ENCODE results near the gene SND1. TPM values are rescaled to one million over a fixed set of nuclear protein-coding genes. Genes with fewer than 3 reads are reported as not detected.

The SND1 gene
- total and polyA plus RNA-seq, 4 donors = 59.4 to 214 (median 84.1) TPM

DNA sequence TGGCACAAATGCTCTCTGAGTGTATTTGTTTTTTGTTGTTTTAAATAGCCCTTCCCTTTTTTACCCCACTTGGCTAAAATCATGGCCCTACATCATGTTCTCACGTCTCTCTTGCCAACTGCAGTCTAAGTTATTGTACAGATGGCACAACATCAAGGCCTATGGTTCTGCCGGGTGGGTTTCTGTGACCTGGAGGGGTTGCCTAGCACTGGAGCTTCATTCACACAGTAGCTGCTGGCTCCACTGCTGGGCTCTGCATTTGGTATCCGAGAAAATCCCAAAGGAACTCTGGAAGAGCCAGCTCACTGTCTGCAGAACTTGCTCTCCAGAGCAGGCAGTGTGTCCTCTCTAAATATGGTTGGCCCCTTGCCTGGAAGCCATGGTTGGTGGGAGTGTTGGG, 258.7 kb downstream of the SND1 start:
- no peak overlapping the region for H3K9ac ChIP-seq (ENCODE audit: low read depth in 1 of 2, low read length in 2 of 2)
- no peaks in the 10 kb centered on the region for H3K9me3 ChIP-seq (ENCODE audit: control insufficient read depth in 4 of 4, low read length in 3 of 4)
- peaks cover 0 to 6% (median 2%) of the 10 kb centered on the region in 4 donors for H3K4me1 ChIP-seq (ENCODE audit: control insufficient read depth in 4 of 4, insufficient read depth in 4 of 4, low read length in 3 of 4)
- WGBS = 93% methylated on average over 3 of the region's 3 CpGs
- no peak for DNase-seq (ENCODE audit: low spot score)
- no peaks in the 10 kb centered on the region for H3K27me3 ChIP-seq (ENCODE audit: control insufficient read depth in 4 of 4, insufficient read depth in 4 of 4, low read length in 3 of 4)
- H3K4me3 ChIP-seq (ENCODE audit: low read depth in 1 of 3, low read length in 3 of 3) = no peak overlapping the region
- H3K27ac ChIP-seq (ENCODE audit: low read depth in 1 of 2, low read length in 2 of 2) = no peak overlapping the region
- H3K36me3 ChIP-seq (ENCODE audit: control insufficient read depth in 4 of 4, insufficient read depth in 3 of 4, low read depth in 1 of 4, low read length in 3 of 4) = peaks cover 0 to under 1% (median 0%) of the 10 kb centered on the region in 4 donors
- TF ChIP-seq, protein P1, sequence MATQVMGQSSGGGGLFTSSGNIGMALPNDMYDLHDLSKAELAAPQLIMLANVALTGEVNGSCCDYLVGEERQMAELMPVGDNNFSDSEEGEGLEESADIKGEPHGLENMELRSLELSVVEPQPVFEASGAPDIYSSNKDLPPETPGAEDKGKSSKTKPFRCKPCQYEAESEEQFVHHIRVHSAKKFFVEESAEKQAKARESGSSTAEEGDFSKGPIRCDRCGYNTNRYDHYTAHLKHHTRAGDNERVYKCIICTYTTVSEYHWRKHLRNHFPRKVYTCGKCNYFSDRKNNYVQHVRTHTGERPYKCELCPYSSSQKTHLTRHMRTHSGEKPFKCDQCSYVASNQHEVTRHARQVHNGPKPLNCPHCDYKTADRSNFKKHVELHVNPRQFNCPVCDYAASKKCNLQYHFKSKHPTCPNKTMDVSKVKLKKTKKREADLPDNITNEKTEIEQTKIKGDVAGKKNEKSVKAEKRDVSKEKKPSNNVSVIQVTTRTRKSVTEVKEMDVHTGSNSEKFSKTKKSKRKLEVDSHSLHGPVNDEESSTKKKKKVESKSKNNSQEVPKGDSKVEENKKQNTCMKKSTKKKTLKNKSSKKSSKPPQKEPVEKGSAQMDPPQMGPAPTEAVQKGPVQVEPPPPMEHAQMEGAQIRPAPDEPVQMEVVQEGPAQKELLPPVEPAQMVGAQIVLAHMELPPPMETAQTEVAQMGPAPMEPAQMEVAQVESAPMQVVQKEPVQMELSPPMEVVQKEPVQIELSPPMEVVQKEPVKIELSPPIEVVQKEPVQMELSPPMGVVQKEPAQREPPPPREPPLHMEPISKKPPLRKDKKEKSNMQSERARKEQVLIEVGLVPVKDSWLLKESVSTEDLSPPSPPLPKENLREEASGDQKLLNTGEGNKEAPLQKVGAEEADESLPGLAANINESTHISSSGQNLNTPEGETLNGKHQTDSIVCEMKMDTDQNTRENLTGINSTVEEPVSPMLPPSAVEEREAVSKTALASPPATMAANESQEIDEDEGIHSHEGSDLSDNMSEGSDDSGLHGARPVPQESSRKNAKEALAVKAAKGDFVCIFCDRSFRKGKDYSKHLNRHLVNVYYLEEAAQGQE (IDR thresholded peaks at IDR 0.05) = no peak
- no peak for TF ChIP-seq HNF4A (conservative IDR thresholded peaks at IDR 0.05)
- TF ChIP-seq, protein P2, sequence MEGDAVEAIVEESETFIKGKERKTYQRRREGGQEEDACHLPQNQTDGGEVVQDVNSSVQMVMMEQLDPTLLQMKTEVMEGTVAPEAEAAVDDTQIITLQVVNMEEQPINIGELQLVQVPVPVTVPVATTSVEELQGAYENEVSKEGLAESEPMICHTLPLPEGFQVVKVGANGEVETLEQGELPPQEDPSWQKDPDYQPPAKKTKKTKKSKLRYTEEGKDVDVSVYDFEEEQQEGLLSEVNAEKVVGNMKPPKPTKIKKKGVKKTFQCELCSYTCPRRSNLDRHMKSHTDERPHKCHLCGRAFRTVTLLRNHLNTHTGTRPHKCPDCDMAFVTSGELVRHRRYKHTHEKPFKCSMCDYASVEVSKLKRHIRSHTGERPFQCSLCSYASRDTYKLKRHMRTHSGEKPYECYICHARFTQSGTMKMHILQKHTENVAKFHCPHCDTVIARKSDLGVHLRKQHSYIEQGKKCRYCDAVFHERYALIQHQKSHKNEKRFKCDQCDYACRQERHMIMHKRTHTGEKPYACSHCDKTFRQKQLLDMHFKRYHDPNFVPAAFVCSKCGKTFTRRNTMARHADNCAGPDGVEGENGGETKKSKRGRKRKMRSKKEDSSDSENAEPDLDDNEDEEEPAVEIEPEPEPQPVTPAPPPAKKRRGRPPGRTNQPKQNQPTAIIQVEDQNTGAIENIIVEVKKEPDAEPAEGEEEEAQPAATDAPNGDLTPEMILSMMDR (IDR thresholded peaks at IDR 0.05; ENCODE audit: low read depth, low read length, missing input control) = no peak
- TF ChIP-seq, protein P3, sequence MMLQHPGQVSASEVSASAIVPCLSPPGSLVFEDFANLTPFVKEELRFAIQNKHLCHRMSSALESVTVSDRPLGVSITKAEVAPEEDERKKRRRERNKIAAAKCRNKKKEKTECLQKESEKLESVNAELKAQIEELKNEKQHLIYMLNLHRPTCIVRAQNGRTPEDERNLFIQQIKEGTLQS (IDR thresholded peaks at IDR 0.05) = no peak
- no peak for TF ChIP-seq YY1 (IDR thresholded peaks at IDR 0.05)
- TF ChIP-seq GABPA (IDR thresholded peaks at IDR 0.05 in 1 of 2, conservative IDR thresholded peaks at IDR 0.05 in 1 of 2) = no peak
- no peak for TF ChIP-seq NR2F2 (IDR thresholded peaks at IDR 0.05)
- no peak for TF ChIP-seq FOXA1 (IDR thresholded peaks at IDR 0.05)
- no peak for TF ChIP-seq RXRA (IDR thresholded peaks at IDR 0.05)
- no peak for TF ChIP-seq RAD21 (IDR thresholded peaks at IDR 0.05)
- TF ChIP-seq JUND (IDR thresholded peaks at IDR 0.05) = no peak
- no peak for TF ChIP-seq HNF4G (IDR thresholded peaks at IDR 0.05)
- no peak for TF ChIP-seq FOXA2 (IDR thresholded peaks at IDR 0.05)
- no peak for TF ChIP-seq EGR1 (IDR thresholded peaks at IDR 0.05; ENCODE audit: low read depth in 2 of 2)
- no peak for TF ChIP-seq SP1 (IDR thresholded peaks at IDR 0.05)
- TF ChIP-seq TAF1 (conservative IDR thresholded peaks at IDR 0.05) = no peak
- TF ChIP-seq, protein P4, sequence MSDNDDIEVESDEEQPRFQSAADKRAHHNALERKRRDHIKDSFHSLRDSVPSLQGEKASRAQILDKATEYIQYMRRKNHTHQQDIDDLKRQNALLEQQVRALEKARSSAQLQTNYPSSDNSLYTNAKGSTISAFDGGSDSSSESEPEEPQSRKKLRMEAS (IDR thresholded peaks at IDR 0.05) = no peak

DNA sequence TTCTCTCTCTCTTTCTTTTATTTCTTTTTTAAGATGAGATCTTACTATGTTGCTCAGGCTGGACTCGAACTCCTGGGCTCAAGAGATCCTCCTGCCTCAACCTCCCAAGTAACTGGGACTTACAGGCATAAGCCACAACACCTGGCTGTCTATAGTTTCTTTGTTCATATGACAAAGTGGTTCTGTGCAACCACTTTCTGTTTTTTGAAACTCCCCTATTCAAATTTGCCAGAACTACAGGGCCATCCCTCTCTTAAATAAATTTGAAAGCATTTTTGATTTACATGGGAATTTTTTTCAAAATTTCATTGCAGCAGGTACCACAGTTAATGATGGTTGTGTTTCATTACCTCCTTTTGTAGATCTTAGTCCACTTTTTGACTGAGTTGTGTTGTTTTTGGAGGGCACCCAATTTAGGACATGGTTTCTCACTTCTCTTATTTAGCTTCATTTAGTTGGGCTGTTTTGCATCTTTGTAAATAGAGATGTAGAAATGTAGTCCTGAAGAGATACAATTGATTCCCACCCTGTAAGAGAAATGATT, 260.0 kb downstream of the SND1 start:
- H3K36me3 ChIP-seq (ENCODE audit: control insufficient read depth in 4 of 4, insufficient read depth in 3 of 4, low read depth in 1 of 4, low read length in 3 of 4) = no peaks in the 10 kb centered on the region
- 98% methylated on average over 1 of the region's 1 CpG for WGBS
- no peak for DNase-seq (ENCODE audit: low spot score)

More for the DNA sequence above, 260.0 kb downstream of the SND1 start:
- H3K27me3 ChIP-seq (ENCODE audit: control insufficient read depth in 4 of 4, insufficient read depth in 4 of 4, low read length in 3 of 4) = no peaks in the 10 kb centered on the region
- peaks cover 0 to 6% (median 2%) of the 10 kb centered on the region in 4 donors for H3K4me1 ChIP-seq (ENCODE audit: control insufficient read depth in 4 of 4, insufficient read depth in 4 of 4, low read length in 3 of 4)
- H3K9me3 ChIP-seq (ENCODE audit: control insufficient read depth in 4 of 4, low read length in 3 of 4) = no peaks in the 10 kb centered on the region
- H3K27ac ChIP-seq (ENCODE audit: low read depth in 1 of 2, low read length in 2 of 2) = no peak overlapping the region
- no peak overlapping the region for H3K4me3 ChIP-seq (ENCODE audit: low read depth in 1 of 3, low read length in 3 of 3)
- TF ChIP-seq JUND (IDR thresholded peaks at IDR 0.05) = no peak
- no peak overlapping the region for H3K9ac ChIP-seq (ENCODE audit: low read depth in 1 of 2, low read length in 2 of 2)

Data from liver (tissue), 9 donors.